ENCODE data around the gene ABHD8. TPM values are rescaled to one million over a fixed set of nuclear protein-coding genes. Genes with fewer than 3 reads are reported as not detected.
A peak's percentile ranks its signal among the peaks of the same experiment; 100 is the strongest.

The ABHD8 gene
- polyA plus RNA-seq (2013, experiment 1 of 2) = 4.9 TPM
- polyA plus RNA-seq (2013, experiment 2 of 2) = 5.1 TPM

- Histone ChIP-seq H4K8ac (ENCODE audit: low read depth, low read length) (no peak within 1 kb of the TSS), H3K23ac (ENCODE audit: low read length) (no peak within 1 kb of the TSS), H3K4me1 (ENCODE audit: control insufficient read depth, low read depth, low read length) (peaks cover 4% of the 10 kb centered on the region), H3K4me2 (ENCODE audit: low read length) (peak within 1 kb of the TSS; percentile 64), H2AK5ac (ENCODE audit: low read length) (no peak within 1 kb of the TSS), H2BK15ac (replicated peaks; ENCODE audit: low read depth) (no peak within 1 kb of the TSS), H3K4me3 (ENCODE audit: low read length) (peak within 1 kb of the TSS; percentile 19), H3K56ac (ENCODE audit: low read length) (peak within 1 kb of the TSS; percentile 67), H2BK5ac (ENCODE audit: low read length) (no peak within 1 kb of the TSS), H3K4ac (ENCODE audit: low read depth, low read length) (peak within 1 kb of the TSS; percentile 27), H3K27me3 (ENCODE audit: insufficient read depth, low read length, poor library complexity) (no peaks in the 10 kb centered on the region), H3K18ac (ENCODE audit: low read length) (peak within 1 kb of the TSS; percentile 64), H3K36me3 (ENCODE audit: control insufficient read depth, insufficient read depth, low read length) (peaks cover under 1% of the 10 kb centered on the region), H3K79me1 (ENCODE audit: low read length) (no peaks in the 10 kb centered on the region), H3K79me2 (ENCODE audit: control insufficient read depth, insufficient read depth, low read length) (no peaks in the 10 kb centered on the region), H2BK120ac (ENCODE audit: low read depth, low read length) (no peak within 1 kb of the TSS), H3K27ac (ENCODE audit: low read depth, low read length) (no peak within 1 kb of the TSS), H4K5ac (ENCODE audit: low read length) (no peak within 1 kb of the TSS), H3K9ac (ENCODE audit: low read length) (peak within 1 kb of the TSS; percentile 68)
- peak; percentile 97 for DNase-seq
- no CpG with 5 or more reads among the region's 52 CpGs for WGBS (ENCODE audit: extremely low coverage, insufficient coverage, low lambda C conversion rate)
Observed at GRCh38 chr19:17303167-17303939, at the start of gene ABHD8. TSS of gene ABHD8 (minus strand) at chr19:17303425. CDS start at chr19:17301616, 1,809 bp downstream.

GRCh38 chr19:17352608-17353280 lies 49.5 kb upstream of the ABHD8 start:
- H4K5ac ChIP-seq (ENCODE audit: low read length) = no peak overlapping the region
- no peak overlapping the region for H3K4ac ChIP-seq (ENCODE audit: low read depth, low read length)
- no peak for DNase-seq
- no peak overlapping the region for H3K4me3 ChIP-seq (ENCODE audit: low read length)
- H3K23ac ChIP-seq (ENCODE audit: low read length) = no peak overlapping the region
- H3K36me3 ChIP-seq (ENCODE audit: control insufficient read depth, insufficient read depth, low read length) = no peaks in the 10 kb centered on the region
- no peaks in the 10 kb centered on the region for H3K4me1 ChIP-seq (ENCODE audit: control insufficient read depth, low read depth, low read length)
- no peaks in the 10 kb centered on the region for H3K79me2 ChIP-seq (ENCODE audit: control insufficient read depth, insufficient read depth, low read length)
- H3K18ac ChIP-seq (ENCODE audit: low read length) = no peak overlapping the region
- H3K27me3 ChIP-seq (ENCODE audit: insufficient read depth, low read length, poor library complexity) = no peaks in the 10 kb centered on the region
- H3K27ac ChIP-seq (ENCODE audit: low read depth, low read length) = no peak overlapping the region
- H2BK5ac ChIP-seq (ENCODE audit: low read length) = no peak overlapping the region
- H3K56ac ChIP-seq (ENCODE audit: low read length) = peak overlapping the region; percentile 25
- no peak overlapping the region for H2BK120ac ChIP-seq (ENCODE audit: low read depth, low read length)
- H3K4me2 ChIP-seq (ENCODE audit: low read length) = no peak overlapping the region
- WGBS (ENCODE audit: extremely low coverage, insufficient coverage, low lambda C conversion rate) = no CpG with 5 or more reads among the region's 14 CpGs
- H2AK5ac ChIP-seq (ENCODE audit: low read length) = no peak overlapping the region
- no peak overlapping the region for H3K9ac ChIP-seq (ENCODE audit: low read length)
- no peak overlapping the region for H4K8ac ChIP-seq (ENCODE audit: low read depth, low read length)
- H3K79me1 ChIP-seq (ENCODE audit: low read length) = no peaks in the 10 kb centered on the region
- no peak overlapping the region for H2BK15ac ChIP-seq (replicated peaks; ENCODE audit: low read depth)

GRCh38 chr19:17351815-17352435 lies 48.7 kb upstream of the ABHD8 start:
- H3K18ac ChIP-seq (ENCODE audit: low read length) = no peak overlapping the region
- no peak overlapping the region for H3K23ac ChIP-seq (ENCODE audit: low read length)
- H3K27me3 ChIP-seq (ENCODE audit: insufficient read depth, low read length, poor library complexity) = no peaks in the 10 kb centered on the region
- H3K79me1 ChIP-seq (ENCODE audit: low read length) = no peaks in the 10 kb centered on the region
- no peak overlapping the region for H2BK120ac ChIP-seq (ENCODE audit: low read depth, low read length)
- H3K56ac ChIP-seq (ENCODE audit: low read length) = no peak overlapping the region
- H3K4me1 ChIP-seq (ENCODE audit: control insufficient read depth, low read depth, low read length) = no peaks in the 10 kb centered on the region
- H4K8ac ChIP-seq (ENCODE audit: low read depth, low read length) = no peak overlapping the region
- H2AK5ac ChIP-seq (ENCODE audit: low read length) = no peak overlapping the region
- no peaks in the 10 kb centered on the region for H3K36me3 ChIP-seq (ENCODE audit: control insufficient read depth, insufficient read depth, low read length)
- H3K4me3 ChIP-seq (ENCODE audit: low read length) = no peak overlapping the region
- H3K27ac ChIP-seq (ENCODE audit: low read depth, low read length) = no peak overlapping the region
- no peak overlapping the region for H4K5ac ChIP-seq (ENCODE audit: low read length)
- H2BK5ac ChIP-seq (ENCODE audit: low read length) = no peak overlapping the region
- DNase-seq = no peak
- no peak overlapping the region for H3K4ac ChIP-seq (ENCODE audit: low read depth, low read length)
- H2BK15ac ChIP-seq (replicated peaks; ENCODE audit: low read depth) = no peak overlapping the region
- H3K4me2 ChIP-seq (ENCODE audit: low read length) = no peak overlapping the region
- H3K9ac ChIP-seq (ENCODE audit: low read length) = no peak overlapping the region
- no CpG with 5 or more reads among the region's 45 CpGs for WGBS (ENCODE audit: extremely low coverage, insufficient coverage, low lambda C conversion rate)
- no peaks in the 10 kb centered on the region for H3K79me2 ChIP-seq (ENCODE audit: control insufficient read depth, insufficient read depth, low read length)

- H4K8ac ChIP-seq (ENCODE audit: low read depth, low read length) = no peak overlapping the region
- peak; percentile 91 for DNase-seq
Observed at GRCh38 chr19:17348700-17349099, 45.5 kb upstream of the ABHD8 start.

GRCh38 chr19:17347877-17348276 lies 44.7 kb upstream of the ABHD8 start:
- Histone ChIP-seq H3K18ac (ENCODE audit: low read length) (no peak overlapping the region), H2AK5ac (ENCODE audit: low read length) (no peak overlapping the region), H3K23ac (ENCODE audit: low read length) (no peak overlapping the region), H3K4ac (ENCODE audit: low read depth, low read length) (no peak overlapping the region), H3K56ac (ENCODE audit: low read length) (no peak overlapping the region), H3K27ac (ENCODE audit: low read depth, low read length) (no peak overlapping the region), H3K27me3 (ENCODE audit: insufficient read depth, low read length, poor library complexity) (no peaks in the 10 kb centered on the region), H3K4me3 (ENCODE audit: low read length) (no peak overlapping the region), H4K5ac (ENCODE audit: low read length) (no peak overlapping the region), H3K79me1 (ENCODE audit: low read length) (no peaks in the 10 kb centered on the region), H2BK15ac (replicated peaks; ENCODE audit: low read depth) (no peak overlapping the region), H2BK120ac (ENCODE audit: low read depth, low read length) (no peak overlapping the region), H3K36me3 (ENCODE audit: control insufficient read depth, insufficient read depth, low read length) (no peaks in the 10 kb centered on the region), H3K9ac (ENCODE audit: low read length) (no peak overlapping the region), H4K8ac (ENCODE audit: low read depth, low read length) (no peak overlapping the region), H2BK5ac (ENCODE audit: low read length) (no peak overlapping the region), H3K79me2 (ENCODE audit: control insufficient read depth, insufficient read depth, low read length) (no peaks in the 10 kb centered on the region), H3K4me1 (ENCODE audit: control insufficient read depth, low read depth, low read length) (no peaks in the 10 kb centered on the region), H3K4me2 (ENCODE audit: low read length) (no peak overlapping the region)
- DNase-seq = no peak
- WGBS (ENCODE audit: extremely low coverage, insufficient coverage, low lambda C conversion rate) = no CpG with 5 or more reads among the region's 2 CpGs

More at GRCh38 chr19:17348700-17349099, 45.5 kb upstream of the ABHD8 start:
- Histone ChIP-seq H3K4me3 (ENCODE audit: low read length) (no peak overlapping the region), H3K23ac (ENCODE audit: low read length) (no peak overlapping the region), H3K4me1 (ENCODE audit: control insufficient read depth, low read depth, low read length) (no peaks in the 10 kb centered on the region), H3K9ac (ENCODE audit: low read length) (peak overlapping the region; percentile 47), H3K18ac (ENCODE audit: low read length) (no peak overlapping the region), H3K27me3 (ENCODE audit: insufficient read depth, low read length, poor library complexity) (no peaks in the 10 kb centered on the region), H3K36me3 (ENCODE audit: control insufficient read depth, insufficient read depth, low read length) (no peaks in the 10 kb centered on the region), H2BK120ac (ENCODE audit: low read depth, low read length) (no peak overlapping the region), H3K4me2 (ENCODE audit: low read length) (peak overlapping the region; percentile 31), H3K4ac (ENCODE audit: low read depth, low read length) (no peak overlapping the region), H3K79me2 (ENCODE audit: control insufficient read depth, insufficient read depth, low read length) (no peaks in the 10 kb centered on the region), H4K5ac (ENCODE audit: low read length) (no peak overlapping the region), H3K27ac (ENCODE audit: low read depth, low read length) (no peak overlapping the region), H2BK15ac (replicated peaks; ENCODE audit: low read depth) (no peak overlapping the region), H2AK5ac (ENCODE audit: low read length) (no peak overlapping the region), H3K56ac (ENCODE audit: low read length) (peak overlapping the region; percentile 75), H2BK5ac (ENCODE audit: low read length) (no peak overlapping the region), H3K79me1 (ENCODE audit: low read length) (no peaks in the 10 kb centered on the region)
- WGBS (ENCODE audit: extremely low coverage, insufficient coverage, low lambda C conversion rate) = no CpG with 5 or more reads among the region's 12 CpGs
